Measurements from ENCODE around the gene COL15A1. TPM values are rescaled to one million over a fixed set of nuclear protein-coding genes. Genes with fewer than 3 reads are reported as not detected.

The COL15A1 gene
- total RNA-seq, 1 experiment from 2014 or later, result not detected

GRCh38 chr9:99040251-99040900 is 96.7 kb downstream of the COL15A1 start:
- Histone ChIP-seq H3K18ac (ENCODE audit: insufficient read length, low read depth, low read length) (no peak overlapping the region), H3K27ac (ENCODE audit: insufficient read length, low read depth, low read length) (no peak overlapping the region), H3K4ac (ENCODE audit: low read depth, low read length) (no peak overlapping the region), H2AFZ (ENCODE audit: low read length) (no peak overlapping the region), H2AK5ac (ENCODE audit: insufficient read length, low read length) (no peak overlapping the region), H3K56ac (ENCODE audit: insufficient read length, low read depth, low read length) (no peak overlapping the region), H2BK15ac (ENCODE audit: low read depth, low read length) (no peak overlapping the region), H2BK5ac (ENCODE audit: insufficient read length, low read length) (no peak overlapping the region), H3K23ac (ENCODE audit: insufficient read length, low read depth, low read length) (no peak overlapping the region), H3K9ac (ENCODE audit: extremely low read depth, insufficient read length, low read length) (no peak overlapping the region), H3K79me2 (ENCODE audit: insufficient read depth, low read length) (no peaks in the 10 kb centered on the region), H2BK20ac (ENCODE audit: low read depth, low read length, poor library complexity, severe bottlenecking) (no peak overlapping the region), H3T11ph (ENCODE audit: low read length) (no peak overlapping the region), H3K23me2 (ENCODE audit: insufficient read length, low read depth, low read length, poor library complexity, severe bottlenecking) (no peaks in the 10 kb centered on the region), H4K91ac (ENCODE audit: insufficient read length, low read depth, low read length) (no peak overlapping the region), H2BK12ac (ENCODE audit: insufficient read length, low read depth, low read length) (no peak overlapping the region), H3K9me3 (ENCODE audit: control insufficient read depth, low read depth, low read length) (no peaks in the 10 kb centered on the region), H3K27me3 (ENCODE audit: insufficient read depth, low read length) (no peaks in the 10 kb centered on the region), H4K5ac (ENCODE audit: insufficient read length, low read depth, low read length) (no peak overlapping the region), H3K4me2 (ENCODE audit: insufficient read depth, insufficient read length, low read length) (no peak overlapping the region), H4K8ac (replicated peaks; ENCODE audit: insufficient read length, low read depth, low read length) (no peak overlapping the region), H2BK120ac (ENCODE audit: low read depth, low read length, poor library complexity, severe bottlenecking) (no peak overlapping the region), H4K20me1 (ENCODE audit: control insufficient read depth, insufficient read depth, insufficient read length) (no peaks in the 10 kb centered on the region), H3K4me1 (ENCODE audit: insufficient read depth, low read length) (no peaks in the 10 kb centered on the region), H3K79me1 (ENCODE audit: insufficient read depth, low read depth, low read length, poor library complexity, severe bottlenecking) (no peaks in the 10 kb centered on the region), H3K14ac (ENCODE audit: insufficient read depth, low read length) (no peak overlapping the region)
- Mint-ChIP-seq H3K4me3 (no peak overlapping the region), H3K27me3 (ENCODE audit: low read depth) (no peaks in the 10 kb centered on the region; the same call in 1 of the 2 replicates), H3K27ac (no peak overlapping the region), H3K9me3 (peaks cover 7 to 8% of the 10 kb centered on the region in 2 experiments), H3K36me3 (ENCODE audit: insufficient read depth in 1 of 3, low read depth in 3 of 3) (no peaks in the 10 kb centered on the region), H3K4me1 (peaks cover 5 to 10% of the 10 kb centered on the region in 2 experiments)
- TF ChIP-seq, protein P1, sequence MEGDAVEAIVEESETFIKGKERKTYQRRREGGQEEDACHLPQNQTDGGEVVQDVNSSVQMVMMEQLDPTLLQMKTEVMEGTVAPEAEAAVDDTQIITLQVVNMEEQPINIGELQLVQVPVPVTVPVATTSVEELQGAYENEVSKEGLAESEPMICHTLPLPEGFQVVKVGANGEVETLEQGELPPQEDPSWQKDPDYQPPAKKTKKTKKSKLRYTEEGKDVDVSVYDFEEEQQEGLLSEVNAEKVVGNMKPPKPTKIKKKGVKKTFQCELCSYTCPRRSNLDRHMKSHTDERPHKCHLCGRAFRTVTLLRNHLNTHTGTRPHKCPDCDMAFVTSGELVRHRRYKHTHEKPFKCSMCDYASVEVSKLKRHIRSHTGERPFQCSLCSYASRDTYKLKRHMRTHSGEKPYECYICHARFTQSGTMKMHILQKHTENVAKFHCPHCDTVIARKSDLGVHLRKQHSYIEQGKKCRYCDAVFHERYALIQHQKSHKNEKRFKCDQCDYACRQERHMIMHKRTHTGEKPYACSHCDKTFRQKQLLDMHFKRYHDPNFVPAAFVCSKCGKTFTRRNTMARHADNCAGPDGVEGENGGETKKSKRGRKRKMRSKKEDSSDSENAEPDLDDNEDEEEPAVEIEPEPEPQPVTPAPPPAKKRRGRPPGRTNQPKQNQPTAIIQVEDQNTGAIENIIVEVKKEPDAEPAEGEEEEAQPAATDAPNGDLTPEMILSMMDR (conservative IDR thresholded peaks at IDR 0.05), result no peak
- no peak for DNase-seq
- WGBS (ENCODE audit: extremely low coverage, insufficient read length, low lambda C conversion rate), result no CpG with 5 or more reads among the region's 10 CpGs
